ENCODE data around the gene ZCCHC9.
"Not testable (repeated sequence)": the region's sequence is repeated elsewhere in the genome, so short reads cannot be mapped to it uniquely, and the experiment has no call there.

Gene ZCCHC9

GRCh38 chr5:81308836-81309235 is 7.4 kb downstream of the ZCCHC9 start:
- no peak for FAIRE-seq

- no peak for FAIRE-seq
Measured at GRCh38 chr5:81310402-81311063, 9.1 kb downstream of the ZCCHC9 start.

- no peak for FAIRE-seq
Measured at GRCh38 chr5:81313278-81313677, 11.9 kb downstream of the ZCCHC9 start.

- FAIRE-seq, result no peak
Measured at GRCh38 chr5:81313686-81314085, 12.3 kb downstream of the ZCCHC9 start.

DNA sequence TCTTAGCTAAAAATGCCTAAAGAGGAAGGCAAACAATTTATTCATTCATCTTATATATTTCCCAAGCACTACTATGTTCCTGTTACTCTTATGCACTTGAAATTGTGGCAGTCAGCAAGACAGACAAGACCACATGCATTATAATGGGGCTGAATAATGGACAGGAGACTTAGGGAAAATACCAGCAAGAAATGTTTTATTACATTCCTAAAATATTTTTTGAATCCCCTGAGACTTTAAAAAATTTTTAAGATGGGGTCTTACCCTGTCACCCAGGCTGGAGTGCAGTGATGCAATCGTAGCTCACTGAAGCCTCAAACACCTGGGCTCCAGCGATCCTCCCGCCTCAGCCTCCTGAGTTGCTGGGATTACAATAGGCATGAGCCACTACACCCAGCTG is 13.2 kb downstream of the ZCCHC9 start:
- FAIRE-seq, result no peak

- FAIRE-seq, result no peak
Measured at GRCh38 chr5:81315336-81315735, 13.9 kb downstream of the ZCCHC9 start.

- FAIRE-seq, result no peak
Measured at GRCh38 chr5:81315830-81316229, 14.4 kb downstream of the ZCCHC9 start.

- no peak for FAIRE-seq
Measured at GRCh38 chr5:81316571-81316970, 15.2 kb downstream of the ZCCHC9 start.

- FAIRE-seq, result no peak
Measured at GRCh38 chr5:81317536-81317935, 16.1 kb downstream of the ZCCHC9 start.

DNA sequence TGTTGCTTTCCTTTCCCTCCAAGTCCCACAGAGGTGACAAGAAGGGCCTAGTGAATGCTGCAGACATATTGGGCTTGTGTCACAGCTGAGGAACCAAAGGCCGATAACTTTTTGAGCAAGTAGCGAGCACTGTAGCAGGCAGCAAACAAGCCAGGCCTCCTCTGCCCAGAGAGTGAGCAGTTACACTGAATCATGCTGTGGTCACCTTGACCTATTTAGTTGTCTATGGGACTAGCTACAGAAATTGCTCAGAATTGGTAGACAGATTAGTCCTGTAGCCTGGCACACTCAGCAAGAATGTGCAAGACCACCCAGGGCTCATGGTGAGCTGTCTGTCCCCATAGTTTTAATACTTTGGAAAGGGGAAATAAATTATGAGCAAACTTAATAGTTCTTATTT is 25.2 kb downstream of the ZCCHC9 start:
- no peak for FAIRE-seq

DNA sequence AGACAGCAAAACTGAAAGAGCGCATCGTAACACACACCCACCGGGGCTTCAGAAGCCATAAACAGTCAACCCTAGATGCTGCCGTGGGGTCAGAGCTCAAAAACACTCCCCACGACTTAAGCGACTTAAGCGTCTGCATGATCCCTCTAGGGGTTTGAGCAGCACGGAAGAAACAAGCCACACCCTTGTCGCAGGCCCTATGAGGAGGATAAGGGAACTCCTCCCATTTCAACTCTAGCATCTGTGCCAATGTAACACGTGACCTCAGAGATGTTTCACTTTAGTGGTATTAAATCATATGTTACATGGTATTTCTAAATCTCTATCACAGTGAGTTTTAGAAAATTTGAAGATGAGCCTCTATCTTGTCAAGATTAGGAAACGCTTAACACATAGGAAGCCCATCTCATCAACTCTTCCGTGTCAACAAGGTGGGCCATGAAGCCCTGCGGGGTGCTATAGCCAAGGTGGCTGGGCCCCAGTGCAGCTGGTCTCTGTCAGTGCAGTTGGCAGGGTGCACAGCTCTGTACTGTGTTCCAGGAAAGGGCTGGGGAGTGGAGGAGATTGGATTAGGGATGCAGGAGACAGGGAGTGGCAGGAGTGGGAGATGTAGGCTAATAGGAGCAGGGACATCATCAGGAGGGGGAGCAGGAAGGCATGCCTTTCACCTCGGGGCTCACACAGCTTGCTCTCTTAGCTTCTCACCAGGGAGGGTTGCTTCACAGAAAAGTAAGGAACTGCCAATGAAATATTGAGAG is 33.1 kb downstream of the ZCCHC9 start:
- no peak for FAIRE-seq

- FAIRE-seq, result no peak
Measured at GRCh38 chr5:81335946-81336345, 34.6 kb downstream of the ZCCHC9 start.

- FAIRE-seq, result no peak
Measured at GRCh38 chr5:81336556-81336955, 35.2 kb downstream of the ZCCHC9 start.

- no peak for FAIRE-seq
Measured at GRCh38 chr5:81337803-81338202, 36.4 kb downstream of the ZCCHC9 start.

- not testable (repeated sequence) for FAIRE-seq
Measured at GRCh38 chr5:81338213-81338612, 36.8 kb downstream of the ZCCHC9 start.

GRCh38 chr5:81344736-81345135 is 43.3 kb downstream of the ZCCHC9 start:
- no peak for FAIRE-seq

DNA sequence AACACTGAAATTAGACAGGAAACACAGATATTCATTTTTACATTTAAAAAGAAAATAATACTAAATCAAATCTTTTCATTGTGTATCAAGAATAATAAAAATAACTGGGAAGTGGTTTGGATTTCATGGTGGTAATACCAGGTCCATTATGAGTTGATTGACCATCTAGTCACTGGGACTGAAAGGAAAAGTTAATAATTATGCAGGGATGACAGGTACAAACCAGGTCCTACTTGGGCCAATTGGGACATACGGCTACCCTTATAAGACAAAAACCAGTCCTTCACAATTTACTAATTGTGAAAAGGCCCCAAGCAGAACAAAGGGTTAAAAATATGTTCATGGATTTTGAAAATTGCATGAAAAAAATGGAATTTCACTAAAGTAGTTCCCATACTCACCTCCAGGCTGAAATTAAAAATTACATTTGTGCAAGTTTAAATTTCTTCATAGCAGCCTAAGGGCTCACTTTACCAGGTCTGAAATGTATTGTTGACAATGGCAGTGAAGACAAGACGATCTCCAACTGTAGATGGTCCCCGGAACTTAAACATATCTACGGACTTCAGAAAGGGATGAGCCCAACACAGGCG is 44.1 kb downstream of the ZCCHC9 start:
- FAIRE-seq, result no peak

DNA sequence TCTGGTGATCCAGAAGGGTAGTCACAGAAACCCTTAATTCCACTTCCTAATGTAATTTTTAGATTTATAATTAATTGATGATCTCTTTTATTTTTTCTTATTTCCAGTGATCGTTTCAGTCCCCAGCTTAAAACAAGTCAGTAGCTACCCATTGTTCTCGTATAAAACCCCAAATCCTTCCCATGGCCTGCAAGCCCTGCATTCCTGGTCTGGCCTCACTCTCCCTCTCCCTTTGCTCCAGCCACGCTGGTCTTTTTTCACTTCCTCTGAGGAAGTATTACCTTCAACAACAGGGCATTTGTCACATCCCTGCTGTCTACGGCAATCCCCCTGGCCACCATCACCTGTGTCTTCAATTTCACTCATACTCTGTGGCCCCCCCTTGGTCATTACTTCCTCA is 47.8 kb downstream of the ZCCHC9 start:
- FAIRE-seq, result no peak

- no peak for FAIRE-seq
Measured at GRCh38 chr5:81350507-81350906, 49.1 kb downstream of the ZCCHC9 start.

GRCh38 chr5:81353189-81353588 is 51.8 kb downstream of the ZCCHC9 start:
- no peak for FAIRE-seq

DNA sequence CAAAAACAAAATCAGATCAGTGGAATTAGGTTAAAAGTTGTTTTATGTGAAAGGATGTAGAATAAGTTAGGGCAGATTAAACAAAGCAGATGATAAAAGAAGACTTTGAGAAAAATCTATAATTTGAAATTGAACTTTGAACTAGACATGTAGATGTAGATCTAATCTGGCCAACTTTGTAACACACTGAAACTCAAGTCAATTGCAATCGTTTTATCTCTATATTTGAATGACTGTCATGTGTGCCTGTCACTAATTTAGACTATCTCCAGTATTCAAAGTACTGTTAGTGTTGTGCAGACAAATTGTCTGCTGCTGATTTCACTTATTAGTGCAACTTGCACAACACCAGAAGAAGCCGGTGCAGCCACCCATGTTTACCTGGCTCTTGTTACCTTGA is 52.7 kb downstream of the ZCCHC9 start:
- no peak for FAIRE-seq

- no peak for FAIRE-seq
Measured at GRCh38 chr5:81355291-81356251, 54.2 kb downstream of the ZCCHC9 start.

GRCh38 chr5:81359108-81359507 is 57.7 kb downstream of the ZCCHC9 start:
- FAIRE-seq, result no peak

Measured in G401.6 (cell line).